A673 (cell line): ENCODE results near the gene MFN2. TPM values are rescaled to one million over a fixed set of nuclear protein-coding genes. Genes with fewer than 3 reads are reported as not detected.

Experiments
- BruUV-seq: library from RNA; stranded (reverse); fragments of 400-500 nt; replicated peaks from 2 replicates; lab custom pipeline; 2021; lab: Mats Ljungman, UMichigan
- CTCF ChIA-PET: fragments of 300-600 bp; sonication (Branson Sonifier 250); formaldehyde crosslinking; loops from one replicate; lab custom pipeline; 2022; ENCODE audit warnings: antibody characterized with exemption; lab: Charles Lee
- POLR2A ChIA-PET: fragments of 300-600 bp; sonication (Branson Sonifier 250); formaldehyde crosslinking; loops from one replicate; lab custom pipeline; 2022; ENCODE audit warnings: antibody characterized with exemption; ENCODE audit not compliant: low non-redundant PET; lab: Charles Lee
- DNase-seq: peaks from one replicate; pipeline ENCODE4 v3.0.0-alpha.2; 2015; ENCODE audit warnings: low spot score
- H3K27ac ChIP-seq: fragments of 200-600 bp; sonication (generic); 2 replicates; pipeline ENCODE4 v1.5.1; 2016; ENCODE audit warnings: mixed run types, low read depth, mild to moderate bottlenecking, mixed read lengths, antibody characterized with exemption, low read length; ENCODE audit not compliant: poor library complexity, severe bottlenecking
- H3K27me3 ChIP-seq: fragments of 200-600 bp; sonication (generic); replicated peaks from 2 replicates; pipeline ENCODE4 v1.6.1; 2017; ENCODE audit warnings: mixed run types, low read depth, mild to moderate bottlenecking, mixed read lengths, antibody characterized with exemption, low read length; ENCODE audit not compliant: insufficient read depth, poor library complexity
- H3K36me3 ChIP-seq: fragments of 200-600 bp; sonication (generic); 2 replicates; pipeline ENCODE4 v1.6.1; 2016; ENCODE audit warnings: mixed run types, mild to moderate bottlenecking, mixed read lengths, antibody characterized with exemption, low read length; ENCODE audit not compliant: insufficient read depth, poor library complexity, severe bottlenecking
- H3K4me1 ChIP-seq: fragments of 200-600 bp; sonication (generic); 2 replicates; pipeline ENCODE4 v1.6.1; 2017; ENCODE audit warnings: mixed run types, mild to moderate bottlenecking, mixed read lengths, antibody characterized with exemption, low read length; ENCODE audit not compliant: insufficient read depth, poor library complexity, severe bottlenecking
- H3K4me3 ChIP-seq: fragments of 200-600 bp; sonication (generic); 2 replicates; pipeline ENCODE4 v1.5.1; 2016; ENCODE audit warnings: low read depth, mixed run types, mild to moderate bottlenecking, mixed read lengths, low read length; ENCODE audit not compliant: poor library complexity, severe bottlenecking
- H3K9me3 ChIP-seq: fragments of 200-600 bp; sonication (generic); 2 replicates; pipeline ENCODE4 v1.6.1; 2016; ENCODE audit warnings: mixed run types, low read depth, mild to moderate bottlenecking, mixed read lengths, antibody characterized with exemption, low read length; ENCODE audit not compliant: poor library complexity, severe bottlenecking
- EZH2 ChIP-seq: fragments of 200-600 bp; sonication (generic); IDR thresholded peaks from 2 replicates; pipeline ENCODE4 v1.6.1; 2017; ENCODE audit warnings: borderline replicate concordance, low read depth, mild to moderate bottlenecking, mixed read lengths, antibody characterized with exemption, low read length; ENCODE audit not compliant: poor library complexity, severe bottlenecking
- intact Hi-C: fragments of 100-400 bp; cut with micrococcal nuclease; formaldehyde crosslinking; loops from one replicate; pipeline ENCODE4 v1.10.0; 2022; ENCODE audit not compliant: unreplicated experiment
- total RNA-seq: library from RNA; stranded (reverse); gene quantifications from 2 replicates; pipeline ENCODE4 v1.2.3, GENCODE V29; 2021
- TF ChIP-seq, protein P1 (sequence below): fragments of 300-800, 200-600 bp; sonication (generic); conservative IDR thresholded peaks from 2 replicates; pipeline ENCODE4 v1.5.1; 2017; ENCODE audit warnings: low read depth, mild to moderate bottlenecking, antibody characterized with exemption, low read length, moderate library complexity, mixed read lengths

The MFN2 gene
- total RNA-seq, 1 experiment from 2014 or later, result 160 TPM

DNA sequence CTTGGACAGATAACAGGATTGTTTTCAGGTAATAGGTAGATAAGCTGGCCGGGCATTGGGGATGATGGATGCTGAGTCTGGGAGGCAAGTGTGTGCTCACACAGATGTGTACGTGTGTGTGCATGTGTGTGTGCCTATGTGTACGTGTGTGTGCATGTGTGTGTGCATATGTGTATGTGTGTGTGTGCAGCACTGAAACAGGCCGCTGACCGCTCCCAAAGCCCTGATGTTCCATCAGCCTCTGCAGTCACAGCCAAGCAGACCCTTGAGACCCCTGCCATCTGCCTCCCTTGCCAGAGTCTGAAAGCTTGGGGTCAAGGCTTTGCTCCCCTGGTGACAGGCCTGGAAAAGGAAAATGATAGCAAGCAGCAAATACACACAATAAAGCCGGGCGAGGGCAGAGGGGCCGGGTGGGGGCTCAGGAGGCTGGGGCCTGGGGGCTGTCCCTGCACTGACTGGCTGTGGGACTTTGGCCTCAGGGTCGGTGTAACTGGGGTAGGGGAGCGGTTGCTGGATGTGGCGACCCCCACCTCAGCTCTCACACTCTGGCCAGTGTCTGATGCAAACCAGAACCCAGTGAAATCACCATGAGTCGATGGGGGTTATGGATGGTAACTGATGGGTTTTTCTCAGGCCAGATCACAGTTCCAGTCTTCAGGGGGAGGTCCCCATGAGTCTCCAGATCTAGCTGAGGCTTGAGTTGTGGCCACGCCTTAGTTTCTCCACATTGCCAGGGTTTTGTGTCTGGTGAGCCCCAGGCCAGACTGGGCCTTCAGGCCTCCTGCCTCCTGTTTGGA, 73.7 kb downstream of the MFN2 start:
- intact Hi-C loops, result no loop called here
- ChIA-PET CTCF (no interaction called here), POLR2A (no interaction called here)
- H3K4me3 ChIP-seq, result no peak overlapping the region
- BruUV-seq, result no TSS peak
- H3K9me3 ChIP-seq, result no peaks in the 10 kb centered on the region
- H3K27ac ChIP-seq, result no peak overlapping the region
- no peaks in the 10 kb centered on the region for H3K4me1 ChIP-seq
- TF ChIP-seq, protein P1, sequence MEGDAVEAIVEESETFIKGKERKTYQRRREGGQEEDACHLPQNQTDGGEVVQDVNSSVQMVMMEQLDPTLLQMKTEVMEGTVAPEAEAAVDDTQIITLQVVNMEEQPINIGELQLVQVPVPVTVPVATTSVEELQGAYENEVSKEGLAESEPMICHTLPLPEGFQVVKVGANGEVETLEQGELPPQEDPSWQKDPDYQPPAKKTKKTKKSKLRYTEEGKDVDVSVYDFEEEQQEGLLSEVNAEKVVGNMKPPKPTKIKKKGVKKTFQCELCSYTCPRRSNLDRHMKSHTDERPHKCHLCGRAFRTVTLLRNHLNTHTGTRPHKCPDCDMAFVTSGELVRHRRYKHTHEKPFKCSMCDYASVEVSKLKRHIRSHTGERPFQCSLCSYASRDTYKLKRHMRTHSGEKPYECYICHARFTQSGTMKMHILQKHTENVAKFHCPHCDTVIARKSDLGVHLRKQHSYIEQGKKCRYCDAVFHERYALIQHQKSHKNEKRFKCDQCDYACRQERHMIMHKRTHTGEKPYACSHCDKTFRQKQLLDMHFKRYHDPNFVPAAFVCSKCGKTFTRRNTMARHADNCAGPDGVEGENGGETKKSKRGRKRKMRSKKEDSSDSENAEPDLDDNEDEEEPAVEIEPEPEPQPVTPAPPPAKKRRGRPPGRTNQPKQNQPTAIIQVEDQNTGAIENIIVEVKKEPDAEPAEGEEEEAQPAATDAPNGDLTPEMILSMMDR, result no peak
- TF ChIP-seq EZH2, result no peak
- no peaks in the 10 kb centered on the region for H3K27me3 ChIP-seq
- no peaks in the 10 kb centered on the region for H3K36me3 ChIP-seq
- no peak for DNase-seq

DNA sequence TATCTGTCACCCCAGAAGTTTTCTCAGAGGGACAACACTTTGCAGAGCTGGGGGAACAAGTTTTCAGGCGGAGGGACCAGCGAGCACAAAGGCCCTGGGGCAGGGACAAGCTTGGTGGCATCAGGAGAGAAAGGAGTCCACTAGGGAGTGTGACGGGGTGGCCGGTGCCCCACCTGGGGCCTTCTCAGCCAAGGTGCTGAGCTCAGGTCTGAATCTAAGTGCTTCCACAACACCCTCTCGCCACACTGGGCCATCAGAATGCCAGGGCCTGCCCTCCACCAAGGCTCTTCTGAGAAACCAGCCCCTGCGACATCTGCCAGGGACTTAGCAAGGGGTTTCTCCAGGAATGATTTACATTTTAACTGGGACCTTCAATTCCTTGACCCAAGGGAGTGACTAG, 75.0 kb downstream of the MFN2 start:
- TF ChIP-seq EZH2, result no peak
- TF ChIP-seq, protein P1, result no peak
- no peak for DNase-seq
- H3K4me1 ChIP-seq, result no peaks in the 10 kb centered on the region
- no peaks in the 10 kb centered on the region for H3K9me3 ChIP-seq
- CTCF ChIA-PET, result no interaction called here
- H3K27me3 ChIP-seq, result peaks cover 3% of the 10 kb centered on the region
- intact Hi-C loops, result no loop called here
- H3K27ac ChIP-seq, result no peak overlapping the region
- no peak overlapping the region for H3K4me3 ChIP-seq
- POLR2A ChIA-PET, result no interaction called here
- no TSS peak for BruUV-seq
- H3K36me3 ChIP-seq, result no peaks in the 10 kb centered on the region

DNA sequence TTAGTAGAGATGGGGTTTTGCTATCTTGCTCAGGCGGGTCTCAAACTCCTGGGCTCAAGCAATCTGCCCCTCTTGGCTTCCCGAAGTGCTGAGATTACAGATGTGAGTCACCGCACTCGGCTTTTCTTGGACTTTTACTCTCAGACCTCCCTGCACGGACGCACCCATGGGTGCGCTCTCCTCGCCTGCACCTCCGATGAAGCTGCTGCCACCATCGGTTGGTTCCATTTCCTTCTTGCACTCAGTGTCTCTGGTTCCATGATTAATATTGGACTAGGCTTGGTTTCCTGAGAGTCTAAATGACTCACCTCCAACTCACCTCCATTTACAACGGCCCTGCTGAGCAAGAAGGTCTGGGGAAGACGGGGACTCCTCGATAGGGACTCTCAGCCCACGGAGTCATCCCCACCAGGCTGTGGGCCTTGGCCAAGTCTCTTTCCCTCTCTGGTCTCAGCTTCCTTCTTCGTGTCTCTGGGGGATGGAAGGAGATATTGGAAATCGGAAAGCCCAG, 76.1 kb downstream of the MFN2 start:
- BruUV-seq, result no TSS peak
- no peak for DNase-seq
- H3K4me1 ChIP-seq, result no peaks in the 10 kb centered on the region
- H3K27me3 ChIP-seq, result peaks cover 14% of the 10 kb centered on the region
- no peak overlapping the region for H3K4me3 ChIP-seq
- no peaks in the 10 kb centered on the region for H3K36me3 ChIP-seq
- H3K9me3 ChIP-seq, result no peaks in the 10 kb centered on the region
- POLR2A ChIA-PET, result no interaction called here
- CTCF ChIA-PET, result no interaction called here
- no peak overlapping the region for H3K27ac ChIP-seq
- intact Hi-C loops, result no loop called here
- TF ChIP-seq, protein P1, result no peak
- TF ChIP-seq EZH2, result no peak
